Ramos (cell line): ENCODE data around the gene MYO15B.

Source experiments
- in situ Hi-C: fragments of 300-500 bp; cut with MboI; formaldehyde crosslinking; loops from one replicate; pipeline ENCODE4 v1.14.3; 2022; ENCODE audit warnings: low sequenced_read_pairs; ENCODE audit not compliant: unreplicated experiment

MYO15B gene

GRCh38 chr17:75647921-75648320, 60.3 kb downstream of the MYO15B start:
- in situ Hi-C loops, result no loop called here

DNA sequence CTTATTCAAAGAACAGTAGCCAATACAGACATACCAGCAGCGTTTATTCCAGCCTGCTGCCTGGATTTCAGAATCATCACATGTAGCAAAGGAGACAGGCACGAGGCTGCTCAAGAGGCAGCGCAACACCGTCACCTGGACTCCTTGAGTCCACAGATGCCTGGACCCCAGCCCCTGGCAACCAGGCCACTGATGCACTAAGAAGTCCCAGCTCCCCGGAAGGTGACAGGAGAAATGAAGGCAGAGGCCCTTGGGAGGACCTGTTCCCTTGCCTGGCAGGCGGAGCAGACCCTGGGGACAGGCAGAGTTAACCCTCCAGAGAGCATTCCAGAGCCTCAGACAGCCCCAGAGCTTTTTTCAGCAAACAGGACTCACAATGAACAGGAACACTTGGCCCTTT, 62.1 kb downstream of the MYO15B start:
- in situ Hi-C loops, result no loop called here

DNA sequence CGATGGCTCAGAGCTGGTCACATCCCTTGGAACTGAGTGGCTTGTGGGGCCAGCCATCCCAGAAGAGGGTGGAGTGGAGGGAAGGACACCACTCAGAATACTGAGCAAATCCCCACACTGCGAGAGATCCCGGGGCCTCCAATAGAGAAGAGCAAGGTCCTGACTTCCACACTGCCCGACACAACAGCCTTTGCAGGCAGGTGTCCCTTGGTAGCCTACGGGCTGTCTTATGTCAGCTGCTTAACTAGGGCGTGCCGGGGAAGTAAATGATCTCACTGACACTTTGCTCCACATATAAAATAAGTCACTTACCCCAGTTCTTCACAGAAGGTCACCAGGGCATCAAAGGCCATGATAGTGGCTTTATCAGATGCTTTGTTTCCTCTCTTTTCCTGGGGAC, 63.3 kb downstream of the MYO15B start:
- in situ Hi-C loops, result no loop called here

DNA sequence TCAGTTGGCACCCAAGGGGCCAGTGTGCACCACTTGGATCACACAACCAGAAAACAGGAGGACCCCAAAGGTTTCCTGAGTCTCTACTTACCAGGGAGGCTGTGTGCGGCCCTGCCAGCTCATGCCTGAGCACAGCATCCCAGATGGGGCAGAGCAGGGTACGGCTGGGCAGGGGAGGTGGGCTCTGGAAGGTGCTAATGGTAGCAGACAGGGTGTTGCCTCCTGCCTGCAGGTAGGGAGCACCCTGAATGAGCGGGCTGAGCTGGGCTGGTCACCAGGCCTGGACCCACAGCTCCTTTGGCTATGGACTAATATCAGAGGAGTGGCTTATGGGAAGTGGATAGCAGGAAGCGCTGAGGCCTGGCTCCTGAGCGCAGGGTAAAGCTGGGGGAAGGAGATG, 64.7 kb downstream of the MYO15B start:
- in situ Hi-C loops, result no loop called here

GRCh38 chr17:75652934-75653549, 65.4 kb downstream of the MYO15B start:
- in situ Hi-C loops, result no loop called here

- in situ Hi-C loops, result no loop called here
Observed at GRCh38 chr17:75654176-75654575, 66.6 kb downstream of the MYO15B start.

DNA sequence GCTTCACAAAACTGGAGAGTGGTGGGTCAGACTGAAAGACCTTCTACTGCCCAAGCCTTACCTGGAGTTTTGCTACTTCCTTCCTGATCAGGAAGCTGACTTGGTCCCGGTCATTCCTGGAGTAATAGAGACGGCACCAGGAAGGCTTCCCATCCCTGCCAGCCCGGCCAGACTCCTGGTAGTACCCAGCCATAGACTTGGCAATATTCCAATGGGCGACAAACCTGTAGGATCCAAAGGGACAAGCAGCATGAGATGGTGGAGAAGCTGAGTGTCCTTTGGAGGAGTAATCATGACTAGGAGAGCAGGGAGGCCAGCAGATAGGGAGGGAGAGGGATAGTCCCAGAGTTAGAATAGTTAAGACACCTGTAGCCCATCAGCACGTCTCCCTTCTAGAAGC, 70.6 kb downstream of the MYO15B start:
- in situ Hi-C loops, result no loop called here

GRCh38 chr17:75661531-75661930, 73.9 kb downstream of the MYO15B start:
- in situ Hi-C loops, result no loop called here

- in situ Hi-C loops, result no loop called here
Observed at GRCh38 chr17:75662511-75662910, 74.9 kb downstream of the MYO15B start.

- in situ Hi-C loops, result no loop called here
Observed at GRCh38 chr17:75664099-75664549, 76.5 kb downstream of the MYO15B start.

- in situ Hi-C loops, result no loop called here
Observed at GRCh38 chr17:75665981-75666380, 78.4 kb downstream of the MYO15B start.

- in situ Hi-C loops, result no loop called here
Observed at GRCh38 chr17:75666959-75667790, 79.6 kb downstream of the MYO15B start, which contains the start of the genes RECQL5 and SAP30BP. RECQL5 (minus strand) TSS chr17:75667154; CDS start chr17:75666557, 597 bp downstream. SAP30BP (plus strand) TSS chr17:75667338; CDS start chr17:75667373, 35 bp downstream.

- in situ Hi-C loops, result no loop called here
Observed at GRCh38 chr17:75667825-75668224, 80.2 kb downstream of the MYO15B start.

DNA sequence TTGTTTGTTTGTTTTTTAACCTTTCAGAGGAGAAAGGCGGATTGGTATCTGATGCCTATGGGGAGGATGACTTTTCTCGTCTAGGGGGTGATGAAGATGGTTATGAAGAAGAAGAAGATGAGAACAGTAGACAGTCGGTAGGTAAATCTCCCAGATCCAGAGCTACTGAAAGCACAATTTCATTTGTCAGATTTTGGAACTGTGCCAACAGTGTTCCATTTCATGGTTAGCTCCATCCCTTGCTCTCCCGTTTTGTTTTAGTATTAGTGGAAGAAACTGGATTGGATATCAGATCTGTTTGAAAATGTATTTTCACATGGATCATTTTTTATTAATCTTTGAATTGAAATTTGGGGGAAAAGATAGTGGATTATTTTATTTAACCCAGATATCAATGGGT, 80.9 kb downstream of the MYO15B start:
- in situ Hi-C loops, result no loop called here

DNA sequence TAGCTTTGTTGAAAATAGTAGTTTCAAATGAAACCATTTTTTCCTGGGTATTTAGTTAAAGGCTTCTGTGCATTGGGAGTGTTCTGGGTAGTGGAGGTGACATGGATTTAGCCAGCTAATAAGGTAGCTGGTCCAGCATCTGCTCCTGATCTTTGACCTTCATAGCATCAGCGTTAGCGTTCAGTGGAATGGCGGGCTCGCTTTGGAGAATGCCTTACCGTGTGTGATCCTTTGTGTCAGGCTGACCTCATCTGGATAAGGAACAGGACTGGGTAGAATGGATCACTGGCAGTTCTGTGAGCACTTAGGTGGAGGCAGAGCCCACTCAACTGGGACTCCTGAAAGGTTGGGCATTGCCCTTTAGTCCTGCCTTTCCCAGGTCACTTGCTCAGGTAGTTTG, 83.3 kb downstream of the MYO15B start:
- in situ Hi-C loops, result no loop called here

- in situ Hi-C loops, result no loop called here
Observed at GRCh38 chr17:75672011-75672410, 84.4 kb downstream of the MYO15B start.

- in situ Hi-C loops, result no loop called here
Observed at GRCh38 chr17:75673487-75673886, 85.9 kb downstream of the MYO15B start.
